DOHH2 (cell line): Measurements from ENCODE around the gene CDH1.

Experiments
- H3F3A ChIP-seq: fragments of 200-600 bp; sonication (generic), shearing (Covaris generic); 2 replicates; pipeline ENCODE4 v1.6.0; 2016; ENCODE audit warnings: antibody characterized with exemption, mild to moderate bottlenecking; ENCODE audit not compliant: control insufficient read depth, insufficient read depth
- H3K27ac ChIP-seq: fragments of 200-600 bp; sonication (generic); 2 replicates; pipeline ENCODE4 v1.5.1; 2014; ENCODE audit warnings: low read depth, mild to moderate bottlenecking, low read length, moderate library complexity
- H3K27me3 ChIP-seq: fragments of 200-600 bp; sonication (generic); 2 replicates; pipeline ENCODE4 v1.6.1; 2014; ENCODE audit warnings: mild to moderate bottlenecking, low read length, mixed read lengths; ENCODE audit not compliant: control insufficient read depth
- H3K36me3 ChIP-seq: fragments of 200-600 bp; sonication (generic); 2 replicates; pipeline ENCODE4 v1.6.1; 2014; ENCODE audit warnings: mild to moderate bottlenecking, low read length, moderate library complexity, mixed read lengths; ENCODE audit not compliant: control insufficient read depth
- H3K4me1 ChIP-seq: fragments of 200-600 bp; sonication (generic); 2 replicates; pipeline ENCODE4 v1.6.1; 2014; ENCODE audit warnings: mild to moderate bottlenecking, low read length, mixed read lengths; ENCODE audit not compliant: control insufficient read depth
- H3K4me2 ChIP-seq: fragments of 200-600 bp; sonication (generic); 2 replicates; pipeline ENCODE4 v1.6.0; 2014; ENCODE audit warnings: mild to moderate bottlenecking, low read length, moderate library complexity
- H3K4me3 ChIP-seq: fragments of 200-600 bp; sonication (generic); 2 replicates; pipeline ENCODE4 v1.5.1; 2014; ENCODE audit warnings: mild to moderate bottlenecking, low read length, mixed read lengths
- H3K79me2 ChIP-seq: fragments of 200-600 bp; sonication (generic); 2 replicates; pipeline ENCODE4 v1.6.1; 2014; ENCODE audit warnings: mild to moderate bottlenecking, low read length, mixed read lengths; ENCODE audit not compliant: control insufficient read depth
- H3K9me2 ChIP-seq: fragments of 200-600 bp; sonication (generic); replicated peaks from 2 replicates; pipeline ENCODE4 v1.6.1; 2014; ENCODE audit warnings: mild to moderate bottlenecking, low read length, mixed read lengths; ENCODE audit not compliant: control insufficient read depth
- H3K9me3 ChIP-seq: fragments of 200-600 bp; sonication (generic); 2 replicates; pipeline ENCODE4 v1.6.1; 2014; ENCODE audit warnings: antibody characterized with exemption, low read length, mixed read lengths; ENCODE audit not compliant: control insufficient read depth, insufficient read depth
- H4K20me1 ChIP-seq: fragments of 200-600 bp; sonication (generic); 2 replicates; pipeline ENCODE4 v1.6.0; 2014; ENCODE audit warnings: low read depth, mild to moderate bottlenecking, antibody characterized with exemption, low read length, moderate library complexity; ENCODE audit not compliant: control insufficient read depth, insufficient read depth
- CTCF ChIP-seq: fragments of 200-600 bp; sonication (generic); IDR thresholded peaks from one replicate; pipeline ENCODE4 v1.5.1; 2014; ENCODE audit warnings: antibody characterized with exemption, mild to moderate bottlenecking, low read depth, low read length; ENCODE audit not compliant: poor library complexity, severe bottlenecking
- EZH2phosphoT487 ChIP-seq: fragments of 200-600 bp; sonication (generic); IDR thresholded peaks from 2 replicates; pipeline ENCODE4 v1.6.1; 2017; ENCODE audit warnings: borderline replicate concordance, mild to moderate bottlenecking, antibody characterized with exemption, low read length, moderate library complexity, mixed read lengths

Gene CDH1

GRCh38 chr16:68776821-68777485, 39.9 kb downstream of the CDH1 start:
- Histone ChIP-seq H3K4me1 (no peaks in the 10 kb centered on the region), H3K4me2 (no peak overlapping the region), H3K27ac (no peak overlapping the region)

DNA sequence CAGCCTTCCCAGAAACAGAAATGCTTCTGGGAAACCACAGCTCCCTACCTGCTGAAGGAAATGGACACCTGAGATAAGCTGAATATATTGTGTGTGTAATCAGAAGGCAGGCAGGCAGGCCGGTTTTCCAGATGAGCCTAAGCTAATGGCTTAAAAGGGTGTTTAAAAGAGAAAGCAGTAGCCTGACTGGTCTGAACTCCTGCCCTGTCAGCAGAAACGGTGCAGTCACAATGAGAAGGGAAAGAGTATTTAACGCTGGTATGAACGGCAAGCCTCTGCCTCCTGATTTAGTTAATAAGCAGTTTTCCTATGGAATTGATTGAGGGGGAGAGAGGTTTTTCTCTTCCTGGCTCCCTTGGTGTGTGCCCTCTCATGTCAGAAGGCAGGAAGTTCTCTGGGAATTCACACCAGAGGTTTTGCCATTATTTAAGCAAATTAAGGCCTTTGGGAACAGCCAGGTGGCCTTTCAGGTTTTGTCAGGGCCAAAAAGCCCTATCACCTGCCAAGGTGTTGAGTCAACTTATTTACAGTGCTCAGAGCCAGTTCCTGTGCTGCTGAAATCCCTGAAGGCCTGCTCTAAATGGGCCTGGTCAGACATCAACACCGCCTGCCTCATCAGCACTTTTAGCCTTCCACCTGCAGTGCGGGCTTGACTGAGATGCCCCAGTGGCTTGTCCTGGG, 41.6 kb downstream of the CDH1 start:
- no peak overlapping the region for H3K27ac ChIP-seq
- H4K20me1 ChIP-seq = no peaks in the 10 kb centered on the region
- no peaks in the 10 kb centered on the region for H3K36me3 ChIP-seq
- no peak for TF ChIP-seq EZH2phosphoT487
- TF ChIP-seq CTCF = no peak
- no peaks in the 10 kb centered on the region for H3K9me3 ChIP-seq
- peaks cover 11% of the 10 kb centered on the region for H3K27me3 ChIP-seq
- no peak overlapping the region for H3K4me3 ChIP-seq
- no peaks in the 10 kb centered on the region for H3F3A ChIP-seq
- H3K79me2 ChIP-seq = no peaks in the 10 kb centered on the region
- no peak overlapping the region for H3K4me2 ChIP-seq
- no peaks in the 10 kb centered on the region for H3K9me2 ChIP-seq
- no peaks in the 10 kb centered on the region for H3K4me1 ChIP-seq

More at GRCh38 chr16:68776821-68777485, 39.9 kb downstream of the CDH1 start:
- H3K27me3 ChIP-seq = peaks cover 8% of the 10 kb centered on the region
- H3F3A ChIP-seq = no peaks in the 10 kb centered on the region
- H3K4me3 ChIP-seq = no peak overlapping the region
- no peaks in the 10 kb centered on the region for H3K9me3 ChIP-seq
- H4K20me1 ChIP-seq = no peaks in the 10 kb centered on the region
- H3K9me2 ChIP-seq = no peaks in the 10 kb centered on the region
- no peaks in the 10 kb centered on the region for H3K36me3 ChIP-seq
- TF ChIP-seq CTCF (no peak), EZH2phosphoT487 (no peak)
- no peaks in the 10 kb centered on the region for H3K79me2 ChIP-seq

GRCh38 chr16:68779891-68780290, 42.8 kb downstream of the CDH1 start:
- no peaks in the 10 kb centered on the region for H3K9me3 ChIP-seq
- no peaks in the 10 kb centered on the region for H3F3A ChIP-seq
- H3K79me2 ChIP-seq = no peaks in the 10 kb centered on the region
- H3K27me3 ChIP-seq = peaks cover 11% of the 10 kb centered on the region
- no peaks in the 10 kb centered on the region for H3K4me1 ChIP-seq
- no peak overlapping the region for H3K4me2 ChIP-seq
- H3K4me3 ChIP-seq = no peak overlapping the region
- TF ChIP-seq EZH2phosphoT487 = no peak
- no peak for TF ChIP-seq CTCF
- no peaks in the 10 kb centered on the region for H3K9me2 ChIP-seq
- H3K27ac ChIP-seq = no peak overlapping the region
- H3K36me3 ChIP-seq = no peaks in the 10 kb centered on the region
- no peaks in the 10 kb centered on the region for H4K20me1 ChIP-seq
